Measurements from ENCODE around the gene MINDY4.
A peak's percentile ranks its signal among the peaks of the same experiment; 100 is the strongest.

The MINDY4 gene

GRCh38 chr7:30923009-30923773 lies 152.0 kb downstream of the MINDY4 start:
- H3K27ac ChIP-seq, result peak overlapping the region; percentile 79 to 96
- DNase-seq (ENCODE audit: low spot score), result peak; percentile 66
- TF ChIP-seq CTCF (IDR thresholded peaks at IDR 0.05), result no peak
- H3K4me3 ChIP-seq, result no peak overlapping the region

DNA sequence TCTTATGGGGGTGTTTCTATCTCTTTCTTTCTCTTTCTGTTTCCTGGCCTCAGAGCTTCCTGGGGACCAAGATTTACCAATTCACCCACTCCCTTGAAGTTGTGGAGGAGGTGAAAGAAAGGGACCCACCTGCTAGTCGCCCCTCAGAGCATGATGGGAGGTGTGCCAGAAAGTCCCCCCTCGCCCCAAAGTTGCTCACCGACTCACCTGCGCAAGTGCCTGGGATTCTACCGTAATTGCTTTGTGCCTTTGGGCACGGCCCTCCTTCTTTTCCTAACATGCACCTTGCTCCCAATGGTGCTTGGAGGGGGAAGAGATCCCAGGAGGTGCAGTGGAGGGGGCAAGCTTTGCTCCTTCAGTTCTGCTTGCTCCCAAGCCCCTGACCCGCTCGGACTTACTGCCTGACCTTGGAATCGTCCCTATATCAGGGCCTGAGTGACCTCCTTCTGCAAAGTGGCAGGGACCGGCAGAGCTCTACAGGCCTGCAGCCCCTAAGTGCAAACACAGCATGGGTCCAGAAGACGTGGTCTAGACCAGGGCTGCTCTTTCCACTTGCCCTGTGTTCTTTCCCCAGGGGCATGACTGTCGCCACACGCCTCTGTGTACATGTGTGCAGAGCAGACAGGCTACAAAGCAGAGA lies 152.7 kb downstream of the MINDY4 start:
- peak; percentile 71 for DNase-seq (ENCODE audit: low spot score)
- no peak overlapping the region for H3K27ac ChIP-seq
- no peak overlapping the region for H3K4me3 ChIP-seq
- no peak for TF ChIP-seq CTCF (IDR thresholded peaks at IDR 0.05)

- no peak for TF ChIP-seq CTCF (IDR thresholded peaks at IDR 0.05)
- no peak overlapping the region for H3K27ac ChIP-seq
- H3K4me3 ChIP-seq, result no peak overlapping the region
- no peak for DNase-seq (ENCODE audit: low spot score)
Measured at GRCh38 chr7:30924624-30925023, 153.4 kb downstream of the MINDY4 start.

DNA sequence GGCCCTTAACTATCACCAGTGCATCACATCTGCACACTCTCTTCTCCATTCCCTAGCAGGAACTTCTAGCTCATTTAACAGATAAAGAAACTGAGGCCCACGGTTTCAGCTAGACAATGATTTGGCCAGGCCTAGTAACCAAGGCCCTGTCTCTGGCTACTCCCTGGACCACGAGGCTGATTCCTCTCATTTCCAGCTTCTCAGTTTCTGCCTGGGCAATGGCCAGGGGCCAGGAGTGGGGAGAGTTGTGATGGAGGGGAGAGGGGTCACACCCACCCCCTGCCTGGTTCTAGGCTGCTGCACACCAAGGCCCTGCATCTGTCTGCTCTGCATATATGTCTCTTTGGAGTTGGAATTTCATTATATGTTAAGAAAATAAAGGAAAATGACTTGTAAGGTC lies 153.9 kb downstream of the MINDY4 start:
- Histone ChIP-seq H3K4me3 (no peak overlapping the region), H3K27ac (no peak overlapping the region)
- DNase-seq (ENCODE audit: low spot score), result peak; percentile 53
- TF ChIP-seq CTCF (IDR thresholded peaks at IDR 0.05), result no peak

DNA sequence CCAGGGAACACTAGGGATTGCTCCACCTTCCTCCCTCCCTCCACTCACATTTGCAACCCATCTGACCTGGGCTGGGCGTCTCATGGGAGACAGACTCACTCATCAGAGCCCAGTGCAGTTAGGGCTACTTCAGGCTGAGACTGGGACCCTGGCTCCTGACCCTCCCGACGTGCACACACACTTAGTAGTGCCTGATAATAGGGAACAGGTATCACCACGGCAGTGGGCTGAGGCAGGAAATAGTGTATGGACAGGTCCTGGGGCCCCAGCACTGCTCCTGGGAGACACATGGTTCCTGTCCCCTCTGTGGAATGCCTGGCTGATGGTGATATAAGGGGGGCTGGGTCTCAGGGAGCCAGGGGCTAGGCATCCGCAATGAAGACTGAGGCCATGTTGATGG lies 154.7 kb downstream of the MINDY4 start:
- TF ChIP-seq CTCF (IDR thresholded peaks at IDR 0.05), result no peak
- no peak for DNase-seq (ENCODE audit: low spot score)
- no peak overlapping the region for H3K4me3 ChIP-seq
- H3K27ac ChIP-seq, result no peak overlapping the region

GRCh38 chr7:30926313-30926712 lies 155.1 kb downstream of the MINDY4 start:
- no peak for DNase-seq (ENCODE audit: low spot score)
- TF ChIP-seq CTCF (IDR thresholded peaks at IDR 0.05), result no peak
- no peak overlapping the region for H3K27ac ChIP-seq
- no peak overlapping the region for H3K4me3 ChIP-seq

GRCh38 chr7:30927040-30927439 lies 155.8 kb downstream of the MINDY4 start:
- no peak for DNase-seq (ENCODE audit: low spot score)
- no peak overlapping the region for H3K4me3 ChIP-seq
- no peak for TF ChIP-seq CTCF (IDR thresholded peaks at IDR 0.05)
- no peak overlapping the region for H3K27ac ChIP-seq

Data from coronary artery (tissue), 2 donors.